ENCODE data around the gene BLOC1S1. TPM values are rescaled to one million over a fixed set of nuclear protein-coding genes. Genes with fewer than 3 reads are reported as not detected.

Gene BLOC1S1
- total RNA-seq, 1 donor = 59.4 TPM

- Histone ChIP-seq H4K20me1 (ENCODE audit: insufficient read depth, low read length) (peaks cover 30% of the 10 kb centered on the region), H3K27me3 (ENCODE audit: insufficient read depth, low read length) (no peaks in the 10 kb centered on the region), H3K36me3 (ENCODE audit: insufficient read depth, low read length) (peaks cover 3% of the 10 kb centered on the region), H3K27ac (ENCODE audit: low read depth, low read length) (peak within 1 kb of the TSS; percentile 66), H3K9me3 (ENCODE audit: low read depth, low read length) (no peaks in the 10 kb centered on the region), H3K4me1 (ENCODE audit: insufficient read depth, low read length) (peaks cover 67% of the 10 kb centered on the region), H3K4me2 (ENCODE audit: insufficient read depth, low read length) (peak within 1 kb of the TSS; percentile 81), H2AFZ (ENCODE audit: low read length) (peak within 1 kb of the TSS; percentile 55), H3K4me3 (ENCODE audit: insufficient read depth, low read length) (peak within 1 kb of the TSS; percentile 73), H3K79me2 (ENCODE audit: insufficient read depth, low read length) (peaks cover 44% of the 10 kb centered on the region)
- TF ChIP-seq CTCF (IDR thresholded peaks at IDR 0.05; ENCODE audit: extremely low read depth, low read depth, low read length) = no peak
- peak; percentile 94 for DNase-seq (ENCODE audit: insufficient read length, low spot score, missing footprints)
These were observed 7.8 kb upstream of the BLOC1S1 start, which contains the start of gene ITGA7 for GRCh38 chr12:55707841-55708694. ITGA7 (minus strand) TSS chr12:55707904; CDS start chr12:55707682, 222 bp downstream.

- H3K9me3 ChIP-seq (ENCODE audit: low read depth, low read length) = no peaks in the 10 kb centered on the region
- no peak for TF ChIP-seq CTCF (IDR thresholded peaks at IDR 0.05; ENCODE audit: extremely low read depth, low read depth, low read length)
- peaks cover 37% of the 10 kb centered on the region for H3K79me2 ChIP-seq (ENCODE audit: insufficient read depth, low read length)
- H3K4me2 ChIP-seq (ENCODE audit: insufficient read depth, low read length) = peak overlapping the region; percentile 81
- peaks cover 67% of the 10 kb centered on the region for H3K4me1 ChIP-seq (ENCODE audit: insufficient read depth, low read length)
- DNase-seq (ENCODE audit: insufficient read length, low spot score, missing footprints) = peak; percentile 48
- peak overlapping the region; percentile 27 for H2AFZ ChIP-seq (ENCODE audit: low read length)
- H3K36me3 ChIP-seq (ENCODE audit: insufficient read depth, low read length) = peaks cover 3% of the 10 kb centered on the region
- peak overlapping the region; percentile 73 for H3K4me3 ChIP-seq (ENCODE audit: insufficient read depth, low read length)
- H4K20me1 ChIP-seq (ENCODE audit: insufficient read depth, low read length) = peaks cover 23% of the 10 kb centered on the region
- H3K27me3 ChIP-seq (ENCODE audit: insufficient read depth, low read length) = no peaks in the 10 kb centered on the region
- peak overlapping the region; percentile 17 for H3K27ac ChIP-seq (ENCODE audit: low read depth, low read length)
These were observed 7.1 kb upstream of the BLOC1S1 start for GRCh38 chr12:55708695-55709233.

GRCh38 chr12:55711786-55712553 is 3.9 kb upstream of the BLOC1S1 start:
- H3K27ac ChIP-seq (ENCODE audit: low read depth, low read length) = peak overlapping the region; percentile 71

More at GRCh38 chr12:55711786-55712553, 3.9 kb upstream of the BLOC1S1 start:
- Histone ChIP-seq H3K4me3 (ENCODE audit: insufficient read depth, low read length) (peak overlapping the region; percentile 23), H3K36me3 (ENCODE audit: insufficient read depth, low read length) (no peaks in the 10 kb centered on the region), H3K79me2 (ENCODE audit: insufficient read depth, low read length) (peaks cover 5% of the 10 kb centered on the region), H3K4me1 (ENCODE audit: insufficient read depth, low read length) (peaks cover 51% of the 10 kb centered on the region), H2AFZ (ENCODE audit: low read length) (no peak overlapping the region), H3K4me2 (ENCODE audit: insufficient read depth, low read length) (peak overlapping the region; percentile 36), H4K20me1 (ENCODE audit: insufficient read depth, low read length) (no peaks in the 10 kb centered on the region), H3K27me3 (ENCODE audit: insufficient read depth, low read length) (no peaks in the 10 kb centered on the region), H3K9me3 (ENCODE audit: low read depth, low read length) (no peaks in the 10 kb centered on the region)
- DNase-seq (ENCODE audit: insufficient read length, low spot score, missing footprints) = peak; percentile 68
- TF ChIP-seq CTCF (IDR thresholded peaks at IDR 0.05; ENCODE audit: extremely low read depth, low read depth, low read length) = no peak

Data from osteoblast (primary cell).